Stomach (tissue), 4 donors: ENCODE data around the gene NFIC.

Experiments
- EP300 ChIP-seq: sonication (generic); formaldehyde crosslinking; IDR thresholded peaks from one replicate; pipeline ENCODE4 v1.6.1; 2017; ENCODE audit warnings: antibody characterized with exemption
- POLR2A ChIP-seq, 4 donors: fragments of 450-650 bp; IDR thresholded peaks; one replicate each; pipeline ENCODE4 v1.6.1; 2016; ENCODE audit warnings: antibody characterized with exemption in 4 of 4, control low read depth in 2 of 4, mild to moderate bottlenecking in 1 of 4, moderate library complexity in 1 of 4
- POLR2AphosphoS5 ChIP-seq, 3 donors: sonication (generic); formaldehyde crosslinking; IDR thresholded peaks; one replicate each; pipeline ENCODE4 v1.6.1; 2016; ENCODE audit warnings: antibody characterized with exemption in 3 of 3
- TF ChIP-seq, protein P1 (sequence below), 7 experiments: fragments of 450-650 bp in 4 of 7; fragments of 200-600 bp in 3 of 7; sonication (generic) in 3 of 7; IDR thresholded peaks; one replicate each; pipeline ENCODE4 v1.5.1; 2016 to 2019; ENCODE audit warnings: antibody characterized with exemption in 7 of 7, control low read depth in 2 of 7, mild to moderate bottlenecking in 1 of 7

DNA sequence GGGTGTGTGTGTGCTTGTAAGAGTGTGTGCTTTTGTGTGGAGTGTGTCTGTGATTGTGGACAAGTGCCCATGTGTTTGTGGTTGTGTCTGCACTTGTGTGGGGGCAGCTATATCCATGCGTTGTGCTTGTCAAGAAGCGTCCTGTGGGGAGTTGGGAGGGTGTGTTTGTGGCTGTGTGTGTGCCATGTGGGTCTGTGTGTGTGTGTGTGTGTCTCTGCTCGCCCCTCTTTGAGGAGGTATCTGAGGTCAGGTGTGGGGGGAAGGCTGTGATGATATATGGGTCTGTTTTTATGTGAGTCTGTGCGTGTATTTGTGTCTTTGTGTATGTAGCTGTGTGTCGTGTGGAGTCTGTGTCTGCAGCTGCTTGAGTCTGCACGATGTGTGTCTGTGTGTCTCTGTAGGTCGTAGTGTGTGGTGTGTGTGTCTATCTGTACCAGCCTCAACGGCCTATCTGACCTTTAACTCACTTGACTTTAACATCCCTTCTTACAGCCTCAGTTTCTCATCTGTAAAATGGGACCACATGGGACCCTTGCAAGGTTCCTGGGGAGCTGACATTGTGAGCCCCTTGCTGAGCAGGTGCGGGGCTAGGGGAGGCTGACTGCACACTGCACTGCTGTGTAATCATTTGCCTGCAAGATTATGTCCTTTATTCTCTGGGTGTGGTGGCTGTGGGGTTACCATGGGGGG is 4.0 kb upstream of the NFIC start:
- TF ChIP-seq, protein P1, sequence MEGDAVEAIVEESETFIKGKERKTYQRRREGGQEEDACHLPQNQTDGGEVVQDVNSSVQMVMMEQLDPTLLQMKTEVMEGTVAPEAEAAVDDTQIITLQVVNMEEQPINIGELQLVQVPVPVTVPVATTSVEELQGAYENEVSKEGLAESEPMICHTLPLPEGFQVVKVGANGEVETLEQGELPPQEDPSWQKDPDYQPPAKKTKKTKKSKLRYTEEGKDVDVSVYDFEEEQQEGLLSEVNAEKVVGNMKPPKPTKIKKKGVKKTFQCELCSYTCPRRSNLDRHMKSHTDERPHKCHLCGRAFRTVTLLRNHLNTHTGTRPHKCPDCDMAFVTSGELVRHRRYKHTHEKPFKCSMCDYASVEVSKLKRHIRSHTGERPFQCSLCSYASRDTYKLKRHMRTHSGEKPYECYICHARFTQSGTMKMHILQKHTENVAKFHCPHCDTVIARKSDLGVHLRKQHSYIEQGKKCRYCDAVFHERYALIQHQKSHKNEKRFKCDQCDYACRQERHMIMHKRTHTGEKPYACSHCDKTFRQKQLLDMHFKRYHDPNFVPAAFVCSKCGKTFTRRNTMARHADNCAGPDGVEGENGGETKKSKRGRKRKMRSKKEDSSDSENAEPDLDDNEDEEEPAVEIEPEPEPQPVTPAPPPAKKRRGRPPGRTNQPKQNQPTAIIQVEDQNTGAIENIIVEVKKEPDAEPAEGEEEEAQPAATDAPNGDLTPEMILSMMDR (IDR thresholded peaks at IDR 0.05), result no peak
- TF ChIP-seq POLR2A (IDR thresholded peaks at IDR 0.05) (no peak), EP300 (no peak), POLR2AphosphoS5 (IDR thresholded peaks at IDR 0.05) (no peak)
